SK-N-MC (cell line): Measurements from ENCODE around the gene H2AZ2.
"Not testable (repeated sequence)": the region's sequence is repeated elsewhere in the genome, so short reads cannot be mapped to it uniquely, and the experiment has no call there.

Experiments used
- DNase-seq: peaks from one replicate; pipeline ENCODE4 v3.0.0-alpha.2; 2011; ENCODE audit warnings: low read depth, low spot score
- H3K27ac ChIP-seq: fragments of 200-600 bp; sonication (generic); 2 replicates; pipeline ENCODE4 v1.5.1; 2016; ENCODE audit warnings: mixed run types
- H3K36me3 ChIP-seq: fragments of 200-600 bp; sonication (generic); 2 replicates; pipeline ENCODE4 v1.6.1; 2017; ENCODE audit warnings: antibody characterized with exemption, low read length, mixed read lengths; ENCODE audit not compliant: insufficient read depth
- H3K4me3 ChIP-seq: fragments of 200-600 bp; sonication (generic); 2 replicates; pipeline ENCODE4 v1.5.1; 2016
- H3K9ac ChIP-seq: fragments of 200-600 bp; sonication (generic); 2 replicates; pipeline ENCODE4 v1.8.0; 2017; ENCODE audit warnings: mixed run types, mixed read lengths; ENCODE audit not compliant: insufficient read length
- H3K9me3 ChIP-seq: fragments of 200-600 bp; sonication (generic); 2 replicates; pipeline ENCODE4 v1.6.1; 2017; ENCODE audit warnings: low read depth, mild to moderate bottlenecking, antibody characterized with exemption, low read length, moderate library complexity, mixed read lengths
- EZH2 ChIP-seq: fragments of 200-600 bp; sonication (generic); IDR thresholded peaks from one replicate; pipeline ENCODE4 v1.6.1; 2017; ENCODE audit warnings: antibody characterized with exemption
- FOXP2 ChIP-seq: optimal IDR thresholded peaks from 2 replicates; pipeline ENCODE3; 2011; ENCODE audit warnings: mild to moderate bottlenecking, moderate library complexity; ENCODE audit not compliant: insufficient read depth; ENCODE audit errors: extremely low read length, control extremely low read depth
- POLR2AphosphoS5 ChIP-seq: IDR thresholded peaks from 2 replicates; pipeline ENCODE4 v1.6.1; 2012; ENCODE audit warnings: mild to moderate bottlenecking, low read depth, low read length, borderline replicate concordance

H2AZ2 gene

DNA sequence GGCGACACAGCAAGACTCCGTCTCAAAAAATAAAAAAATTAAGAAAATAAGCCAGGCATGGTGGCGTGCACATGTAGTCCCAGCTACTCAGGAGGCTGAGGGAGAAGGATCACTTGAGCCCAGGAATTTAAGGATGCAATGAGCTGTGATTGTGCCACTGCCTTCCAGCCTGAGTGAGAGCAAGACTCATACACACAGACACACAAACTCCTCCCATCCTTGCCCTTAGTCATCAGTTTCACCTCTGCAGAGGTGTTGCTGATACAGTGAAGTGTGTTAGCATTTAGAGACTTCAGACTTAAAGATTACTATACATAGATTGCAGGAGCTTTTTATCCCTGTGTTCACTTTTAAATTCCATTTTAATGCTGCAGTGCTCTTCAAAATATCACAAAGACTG lies 5.5 kb upstream of the H2AZ2 start:
- H3K27ac ChIP-seq = no peak overlapping the region
- TF ChIP-seq EZH2 = no peak
- no peak for TF ChIP-seq POLR2AphosphoS5
- no peak for TF ChIP-seq FOXP2
- H3K9me3 ChIP-seq = no peaks in the 10 kb centered on the region
- DNase-seq = no peak
- H3K9ac ChIP-seq = no peak overlapping the region
- H3K36me3 ChIP-seq = no peaks in the 10 kb centered on the region
- H3K4me3 ChIP-seq = no peak overlapping the region

DNA sequence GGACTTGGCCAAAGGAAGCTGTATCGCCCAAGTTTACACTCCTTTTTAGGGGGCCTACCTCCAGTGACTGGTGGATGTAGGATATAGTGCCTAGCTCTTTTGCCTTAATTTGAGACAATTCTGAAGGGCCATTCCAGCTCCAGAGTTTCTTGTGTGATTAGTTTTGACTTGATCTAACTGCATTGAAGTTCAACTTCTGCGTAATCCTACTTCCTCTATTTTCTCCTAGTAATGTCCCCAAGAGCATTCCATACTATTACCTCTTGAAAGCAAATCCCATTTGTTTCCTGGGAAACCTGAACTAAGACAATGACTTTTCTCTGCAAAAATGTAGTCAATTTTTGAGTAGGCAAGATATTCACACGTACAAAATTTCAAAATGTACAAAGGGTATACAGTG lies 4.7 kb upstream of the H2AZ2 start:
- H3K27ac ChIP-seq = no peak overlapping the region
- no peak overlapping the region for H3K9ac ChIP-seq
- DNase-seq = no peak
- H3K9me3 ChIP-seq = no peaks in the 10 kb centered on the region
- TF ChIP-seq EZH2 = no peak
- TF ChIP-seq POLR2AphosphoS5 = no peak
- TF ChIP-seq FOXP2 = no peak
- no peaks in the 10 kb centered on the region for H3K36me3 ChIP-seq
- H3K4me3 ChIP-seq = no peak overlapping the region

DNA sequence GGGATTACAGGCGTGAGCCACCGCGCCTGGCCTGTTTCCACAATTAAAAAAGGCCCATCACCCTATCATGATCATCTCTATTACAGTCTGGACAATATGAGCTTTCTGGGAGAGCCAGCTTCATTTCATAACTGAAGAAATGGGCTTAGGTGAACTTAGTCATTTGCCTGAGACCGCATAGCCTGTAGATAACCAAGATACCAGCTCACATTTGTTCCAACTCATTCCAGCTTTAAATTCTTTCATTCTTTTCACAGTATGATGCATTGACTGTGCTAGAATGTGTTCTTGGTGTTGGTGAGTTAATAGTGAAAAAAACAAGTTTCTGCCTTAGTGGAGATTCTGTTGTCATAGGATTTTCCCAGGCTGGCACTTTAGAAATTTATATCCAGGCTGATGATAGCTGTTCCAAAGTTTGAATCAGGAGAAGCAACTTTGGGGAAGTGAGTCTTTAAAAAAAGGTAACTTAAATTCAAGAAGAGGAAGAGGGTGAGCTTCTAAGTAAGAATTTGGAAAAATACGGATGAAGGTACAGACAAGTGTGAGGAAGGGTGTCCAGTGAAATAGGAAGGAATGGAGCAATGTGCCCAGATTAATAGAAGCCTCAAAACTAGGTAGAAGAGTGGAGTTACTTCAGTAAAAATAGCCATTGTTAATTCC lies 2.1 kb upstream of the H2AZ2 start:
- no peak for DNase-seq
- Histone ChIP-seq H3K36me3 (no peaks in the 10 kb centered on the region), H3K4me3 (no peak overlapping the region), H3K27ac (peak overlapping the region; percentile 55; the same call in 1 of the 2 replicates), H3K9me3 (no peaks in the 10 kb centered on the region), H3K9ac (no peak overlapping the region)
- TF ChIP-seq EZH2 = no peak
- no peak for TF ChIP-seq FOXP2
- no peak for TF ChIP-seq POLR2AphosphoS5

DNA sequence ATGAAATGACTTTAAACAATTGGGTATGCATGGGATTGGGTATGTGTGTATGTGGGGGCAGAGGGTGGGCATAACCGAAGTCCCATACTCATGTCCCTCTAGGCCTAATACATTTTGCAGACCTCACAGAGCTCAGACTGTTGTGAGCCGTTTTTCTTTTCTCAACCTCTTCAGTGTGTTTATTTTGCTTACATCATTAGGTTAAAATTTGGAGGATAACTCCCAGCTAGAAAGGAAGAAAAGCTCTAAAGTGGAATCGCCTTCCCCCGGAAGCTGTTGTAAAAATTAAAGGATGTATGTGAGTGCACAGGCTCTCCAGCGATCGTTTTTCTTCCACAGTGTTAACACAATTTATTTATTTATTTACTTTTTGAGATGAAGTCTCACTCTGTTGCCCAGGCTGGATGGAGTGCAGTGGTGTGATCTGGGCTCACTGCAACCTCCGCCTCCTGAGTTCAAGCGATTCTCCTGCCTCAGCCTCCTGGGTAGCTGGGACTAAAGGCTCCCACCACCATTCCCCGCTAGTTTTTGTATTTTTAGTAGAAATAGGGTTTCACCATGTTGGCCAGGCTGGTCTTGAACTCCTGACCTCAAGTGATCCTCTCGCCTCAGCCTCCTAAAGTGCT lies 1.5 kb upstream of the H2AZ2 start:
- peak overlapping the region; percentile 99 for H3K9ac ChIP-seq
- TF ChIP-seq FOXP2 (no peak), POLR2AphosphoS5 (no peak), EZH2 (no peak)
- peak overlapping the region; percentile 98 for H3K4me3 ChIP-seq

DNA sequence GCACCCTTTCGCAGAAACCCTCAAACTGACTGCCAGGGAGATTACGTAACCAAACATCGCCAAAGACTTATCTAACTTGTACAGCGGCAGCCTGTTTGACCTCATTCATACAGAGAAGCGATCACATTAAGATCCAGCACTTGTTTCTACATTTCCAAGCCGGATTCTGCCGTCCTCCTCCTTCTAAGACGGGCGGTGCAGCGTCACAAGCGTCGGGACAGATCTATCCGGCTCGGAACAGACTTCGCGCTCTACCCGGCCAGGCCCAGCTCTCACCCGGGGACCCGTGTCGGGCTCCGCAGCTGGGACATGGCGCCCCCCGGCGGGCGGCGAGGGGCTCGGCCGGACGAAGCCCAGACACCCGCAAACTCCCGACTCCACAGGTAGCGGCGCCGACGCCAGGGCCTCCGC lies 373 bp downstream of the H2AZ2 start:
- peak; percentile 50 for DNase-seq
- no peak for TF ChIP-seq FOXP2
- no peak for TF ChIP-seq EZH2
- no peak for TF ChIP-seq POLR2AphosphoS5
- Histone ChIP-seq H3K36me3 (peaks cover 15% of the 10 kb centered on the region), H3K9me3 (no peaks in the 10 kb centered on the region), H3K27ac (peak overlapping the region; percentile 94), H3K9ac (peak overlapping the region; percentile 98), H3K4me3 (peak overlapping the region; percentile 100)

More for the DNA sequence above, 1.5 kb upstream of the H2AZ2 start:
- no peak for DNase-seq
- Histone ChIP-seq H3K9me3 (no peaks in the 10 kb centered on the region), H3K36me3 (no peaks in the 10 kb centered on the region), H3K27ac (peak overlapping the region; percentile 97; the same call in 1 of the 2 replicates)

DNA sequence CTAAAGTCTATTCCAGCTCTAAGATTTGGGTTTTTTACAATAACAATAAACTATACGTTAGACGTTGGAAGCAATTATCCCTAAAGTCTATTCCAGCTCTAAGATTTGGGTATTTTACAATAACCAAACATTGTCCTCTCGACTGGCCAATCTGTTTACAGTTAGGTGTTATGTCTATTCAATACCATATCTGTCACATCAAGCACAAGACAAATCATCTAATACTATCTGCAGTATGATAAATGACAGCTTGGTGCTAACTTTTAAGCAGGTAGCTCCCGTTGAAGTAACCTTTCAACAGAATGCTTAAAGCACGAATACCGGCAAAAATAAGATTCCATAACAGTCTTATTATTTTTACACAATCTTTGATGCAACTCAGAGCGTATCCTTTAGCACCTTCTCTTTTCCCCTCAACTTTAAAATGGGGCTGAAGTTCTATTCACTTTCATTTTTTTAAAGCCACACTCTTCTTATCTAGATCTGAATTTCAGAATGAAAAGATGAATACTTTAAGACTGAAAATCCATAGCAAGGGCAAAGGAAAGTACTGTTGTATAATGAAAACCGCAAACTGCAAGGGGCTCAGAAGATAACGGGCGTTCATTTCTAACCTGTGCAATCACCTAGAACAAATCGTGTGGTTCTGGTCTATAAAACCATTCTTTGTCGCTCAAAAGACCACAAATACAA lies 925 bp downstream of the H2AZ2 start:
- no peaks in the 10 kb centered on the region for H3K9me3 ChIP-seq
- H3K27ac ChIP-seq = peak overlapping the region; percentile 94
- H3K9ac ChIP-seq = peak overlapping the region; percentile 98
- H3K36me3 ChIP-seq = peaks cover 20% of the 10 kb centered on the region
- TF ChIP-seq EZH2 = no peak
- no peak for TF ChIP-seq POLR2AphosphoS5
- no peak for TF ChIP-seq FOXP2
- DNase-seq = no peak
- H3K4me3 ChIP-seq = peak overlapping the region; percentile 100

DNA sequence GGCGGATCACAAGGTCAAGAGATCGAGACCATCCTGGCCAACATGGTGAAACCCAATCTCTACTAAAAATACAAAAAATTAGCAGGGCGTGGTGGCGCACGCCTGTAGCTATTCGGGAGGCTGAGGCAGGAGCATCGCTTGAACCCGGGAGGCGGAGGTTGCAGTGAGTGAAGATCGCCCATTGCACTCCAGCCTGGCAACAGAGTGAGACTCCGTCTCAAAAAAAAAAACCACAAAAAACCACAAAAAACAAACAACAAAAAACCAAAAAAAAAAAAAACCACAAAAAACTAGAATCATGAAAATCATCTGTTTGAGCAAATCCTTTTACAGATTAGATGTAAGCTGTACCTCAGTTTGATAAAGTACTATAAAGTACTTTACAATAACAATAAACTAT lies 1.5 kb downstream of the H2AZ2 start:
- peak overlapping the region; percentile 100 for H3K4me3 ChIP-seq
- not testable (repeated sequence) for DNase-seq

DNA sequence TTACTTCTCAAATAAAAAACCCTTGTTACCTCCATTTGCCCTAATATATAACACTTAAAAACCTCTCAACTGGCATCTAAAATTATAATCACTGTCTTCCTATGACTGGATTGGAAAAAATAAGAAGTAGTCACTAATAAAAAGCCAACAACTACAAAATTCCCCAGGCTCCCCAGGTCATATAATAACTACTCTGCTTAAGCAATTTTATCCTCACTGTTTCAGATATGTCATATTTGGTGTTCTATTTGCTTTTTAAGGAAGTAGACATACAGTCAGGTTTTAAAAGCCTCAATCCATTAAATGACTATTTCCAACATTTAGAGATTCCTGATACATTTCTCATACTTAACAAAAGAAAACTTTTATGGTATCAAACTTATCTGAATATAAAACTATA lies 2.4 kb downstream of the H2AZ2 start:
- Histone ChIP-seq H3K36me3 (peaks cover 34% of the 10 kb centered on the region), H3K4me3 (peak overlapping the region; percentile 100), H3K9ac (peak overlapping the region; percentile 67), H3K9me3 (no peaks in the 10 kb centered on the region), H3K27ac (peak overlapping the region; percentile 10; the same call in 1 of the 2 replicates)
- TF ChIP-seq POLR2AphosphoS5 = no peak
- no peak for DNase-seq

More for the DNA sequence above, 1.5 kb downstream of the H2AZ2 start:
- not testable (repeated sequence) for H3K9me3 ChIP-seq, H3K27ac ChIP-seq
- peak overlapping the region; percentile 98 for H3K9ac ChIP-seq
- peaks cover 26% of the 10 kb centered on the region for H3K36me3 ChIP-seq

DNA sequence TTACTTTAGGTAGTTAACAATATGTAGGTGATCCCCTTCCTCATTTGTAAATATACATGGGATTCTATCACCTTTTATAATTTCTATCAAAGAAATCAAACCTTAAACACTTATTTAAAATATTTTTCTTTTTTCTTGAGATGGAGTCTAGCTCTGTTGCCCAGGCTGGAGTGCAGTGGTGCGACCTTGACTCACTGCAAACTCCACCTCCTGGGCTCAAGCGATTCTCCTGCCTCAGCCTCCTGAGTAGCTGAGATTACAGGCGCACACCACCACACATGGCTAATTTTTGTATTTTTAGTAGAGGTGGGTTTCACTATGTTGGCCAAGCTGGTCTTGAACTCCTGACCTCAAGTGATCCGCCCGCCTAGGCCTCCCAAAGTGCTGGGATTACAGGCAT lies 4.4 kb downstream of the H2AZ2 start:
- DNase-seq, H3K4me3 ChIP-seq, H3K27ac ChIP-seq, H3K9me3 ChIP-seq, H3K9ac ChIP-seq: not testable (repeated sequence)
- H3K36me3 ChIP-seq = peaks cover 47% of the 10 kb centered on the region

DNA sequence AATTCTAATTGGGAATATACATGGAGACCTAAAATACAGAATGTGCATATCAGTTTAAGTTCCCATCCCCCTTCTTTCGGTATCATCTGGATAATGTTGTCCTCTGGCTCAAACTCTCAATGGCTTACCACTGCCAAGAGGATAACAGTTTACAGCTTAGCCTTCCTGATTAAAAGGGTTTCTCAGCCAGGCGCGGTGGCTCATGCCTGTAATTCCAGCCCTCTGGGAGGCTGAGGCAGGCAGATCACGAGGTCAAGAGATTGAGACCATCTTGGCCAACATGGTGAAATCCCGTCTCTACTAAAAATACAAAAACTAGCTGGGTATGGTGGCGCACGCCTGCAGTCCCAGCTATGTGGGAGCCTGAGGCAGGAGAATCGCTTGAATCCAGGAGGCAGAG lies 5.2 kb downstream of the H2AZ2 start:
- not testable (repeated sequence) for H3K9ac ChIP-seq, H3K27ac ChIP-seq, H3K4me3 ChIP-seq, DNase-seq, H3K9me3 ChIP-seq
- peaks cover 51% of the 10 kb centered on the region for H3K36me3 ChIP-seq
